HG03196 (cell line): ENCODE results near the gene FIBCD1.
"Not testable (repeated sequence)": the region's sequence is repeated elsewhere in the genome, so short reads cannot be mapped to it uniquely, and the experiment has no call there.

Experiments
- ATAC-seq: cut with Tn5 transposase; IDR thresholded peaks from one replicate; pipeline ENCODE4 v1.9.1; 2021; ENCODE audit not compliant: unreplicated experiment

FIBCD1 gene

GRCh38 chr9:130955947-130956621 is 17.0 kb upstream of the FIBCD1 start:
- no peak for ATAC-seq

- not testable (repeated sequence) for ATAC-seq
These were observed 15.9 kb upstream of the FIBCD1 start for GRCh38 chr9:130954925-130955324.

DNA sequence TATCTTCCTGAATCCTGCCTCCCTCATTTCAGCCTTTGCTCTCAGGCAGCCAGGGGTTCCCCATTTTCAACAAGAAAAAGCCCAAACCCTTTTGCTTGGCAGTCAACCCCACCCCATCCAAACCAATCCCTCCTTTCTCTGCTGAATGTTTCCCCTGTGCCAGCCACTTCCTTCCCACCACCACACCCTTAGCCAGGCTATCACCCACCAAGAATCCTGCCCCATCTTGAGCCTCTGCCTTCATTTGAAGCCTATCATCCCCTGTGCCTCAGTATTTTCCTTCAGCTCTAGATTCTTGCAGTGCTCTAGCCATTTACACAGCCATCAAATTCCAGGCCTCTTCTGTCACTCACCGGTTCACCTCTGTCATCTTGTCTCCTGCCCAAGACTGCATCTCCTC is 15.3 kb upstream of the FIBCD1 start:
- ATAC-seq, result no peak

GRCh38 chr9:130952065-130952762 is 13.2 kb upstream of the FIBCD1 start:
- no peak for ATAC-seq

GRCh38 chr9:130950039-130950311 is 10.9 kb upstream of the FIBCD1 start:
- ATAC-seq, result no peak

- no peak for ATAC-seq
These were observed 10.4 kb upstream of the FIBCD1 start for GRCh38 chr9:130949188-130950038.

GRCh38 chr9:130948266-130948665 is 9.2 kb upstream of the FIBCD1 start:
- no peak for ATAC-seq

GRCh38 chr9:130947618-130948140 is 8.6 kb upstream of the FIBCD1 start:
- no peak for ATAC-seq

DNA sequence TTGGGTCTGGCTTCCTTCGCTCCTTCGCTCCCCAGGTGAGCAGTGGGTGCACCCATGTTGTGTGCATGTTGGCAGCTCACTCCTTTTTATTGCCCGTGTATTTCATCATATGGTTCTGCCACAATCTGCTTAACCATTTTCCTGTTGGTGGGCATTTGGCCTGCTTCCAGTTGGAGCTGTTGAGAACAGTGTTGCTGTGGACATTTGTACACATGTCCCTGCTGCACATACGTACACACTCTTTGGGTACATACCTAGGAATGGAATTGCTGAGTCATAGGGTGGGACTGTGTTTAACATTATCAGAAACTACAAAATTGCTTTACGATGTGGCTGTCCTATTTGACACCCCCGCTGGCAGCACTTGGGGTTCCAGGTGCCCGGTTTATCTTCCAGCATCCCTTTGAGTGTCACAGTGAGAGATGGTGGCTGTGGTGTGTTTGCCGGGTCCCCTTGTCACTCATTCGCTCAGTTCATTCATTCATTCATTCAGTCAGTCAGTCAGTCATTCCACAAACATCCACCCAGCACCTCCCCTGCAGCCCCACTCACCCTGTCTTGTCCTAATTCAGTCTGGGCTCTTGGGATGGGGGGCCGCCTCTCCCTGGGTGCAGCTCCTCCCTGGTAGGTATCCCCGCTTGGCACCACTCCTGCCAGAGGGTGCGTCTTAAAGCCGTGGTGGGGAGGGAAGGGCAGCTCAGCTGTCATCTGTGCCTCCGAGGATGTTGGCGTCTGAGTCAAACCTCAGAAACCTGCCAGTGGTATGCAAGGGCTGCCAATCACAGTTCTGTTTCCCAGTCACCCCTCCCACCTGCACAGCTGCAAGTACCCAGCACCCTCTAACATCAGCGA is 7.9 kb upstream of the FIBCD1 start:
- ATAC-seq, result no peak

DNA sequence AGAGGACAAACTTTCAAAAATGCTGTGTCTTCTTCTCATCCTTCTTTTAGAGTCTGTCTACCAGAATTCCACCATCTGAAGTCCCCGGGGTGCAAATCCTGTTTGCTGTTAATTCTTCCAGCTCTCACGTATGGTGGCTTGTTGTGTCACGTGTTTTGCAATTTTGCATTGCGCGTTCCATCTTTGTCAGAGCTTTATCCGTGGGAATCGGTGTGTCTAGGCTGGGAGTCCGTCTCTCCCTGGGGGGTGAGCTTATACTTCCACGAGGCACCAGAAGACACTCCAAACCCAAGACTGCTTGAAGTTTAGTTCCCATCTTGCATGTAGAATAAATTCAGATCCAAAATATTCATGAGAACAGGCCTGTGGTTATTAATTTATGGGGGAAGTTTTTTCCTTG is 6.1 kb upstream of the FIBCD1 start:
- ATAC-seq, result no peak

GRCh38 chr9:130944510-130945058 is 5.5 kb upstream of the FIBCD1 start:
- ATAC-seq, result no peak

GRCh38 chr9:130943777-130944176 is 4.7 kb upstream of the FIBCD1 start:
- no peak for ATAC-seq

DNA sequence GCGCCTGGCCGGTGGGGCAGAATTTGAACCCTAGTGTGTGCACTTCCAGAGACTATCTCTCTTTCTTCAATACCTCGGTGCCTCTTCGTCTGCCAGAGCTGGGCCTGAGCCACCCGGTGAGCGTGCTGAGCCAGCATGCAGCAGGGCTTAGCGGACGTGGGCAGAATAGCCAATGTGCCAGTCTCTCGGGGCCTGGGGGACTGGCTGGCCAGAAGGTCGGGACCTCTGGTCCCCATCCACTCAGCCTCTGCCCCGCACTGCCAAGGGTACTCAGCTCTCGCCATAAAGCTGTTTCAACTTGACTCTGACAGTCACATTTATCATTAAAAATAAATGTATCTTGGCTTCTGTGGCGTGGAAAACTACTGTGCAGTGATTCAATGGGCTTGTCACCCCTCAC is 4.2 kb upstream of the FIBCD1 start:
- ATAC-seq, result no peak

DNA sequence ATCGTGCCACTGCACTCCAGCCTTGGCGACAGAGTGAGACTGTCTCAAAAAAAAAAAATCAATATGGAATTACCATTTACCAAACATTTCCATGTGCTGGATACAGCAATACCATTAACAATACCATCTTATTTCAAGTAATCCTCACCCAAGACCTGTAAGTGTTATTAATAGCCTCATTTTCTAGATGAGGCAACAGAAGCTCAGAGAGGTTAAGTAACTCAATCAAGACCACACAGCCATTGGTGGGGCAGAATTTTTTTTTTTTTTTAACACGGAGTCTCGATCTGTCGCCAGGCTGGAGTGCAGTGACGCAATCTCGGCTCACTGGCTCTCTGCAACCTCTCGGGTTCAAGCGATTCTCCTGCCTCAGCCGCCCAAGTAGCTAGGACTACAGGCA is 3.6 kb upstream of the FIBCD1 start:
- ATAC-seq, result no peak

DNA sequence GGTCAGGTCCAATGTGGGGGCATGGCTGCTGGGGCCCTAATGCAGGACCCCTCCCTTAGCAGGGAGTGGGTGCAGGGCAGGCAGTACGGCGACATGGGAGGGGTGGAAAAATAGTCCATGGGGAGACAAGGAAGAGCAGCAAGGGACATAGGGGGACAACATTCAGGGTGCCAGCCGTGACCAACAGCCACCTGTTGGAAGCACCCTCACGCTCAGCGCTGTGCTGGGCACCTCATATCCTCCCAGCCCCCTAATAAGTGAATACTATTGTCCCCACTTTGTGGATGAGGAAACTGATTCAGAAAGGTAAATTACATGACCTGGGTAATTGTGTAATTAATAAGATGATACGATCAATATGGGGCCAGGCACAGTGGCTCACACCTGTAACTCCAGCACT is 3.0 kb upstream of the FIBCD1 start:
- ATAC-seq, result no peak

- no peak for ATAC-seq
These were observed 1.9 kb upstream of the FIBCD1 start for GRCh38 chr9:130940693-130941576.

- ATAC-seq, result no peak
These were observed 1.0 kb upstream of the FIBCD1 start for GRCh38 chr9:130940027-130940549.

- no peak for ATAC-seq
These were observed 469 bp upstream of the FIBCD1 start for GRCh38 chr9:130939405-130940026.

DNA sequence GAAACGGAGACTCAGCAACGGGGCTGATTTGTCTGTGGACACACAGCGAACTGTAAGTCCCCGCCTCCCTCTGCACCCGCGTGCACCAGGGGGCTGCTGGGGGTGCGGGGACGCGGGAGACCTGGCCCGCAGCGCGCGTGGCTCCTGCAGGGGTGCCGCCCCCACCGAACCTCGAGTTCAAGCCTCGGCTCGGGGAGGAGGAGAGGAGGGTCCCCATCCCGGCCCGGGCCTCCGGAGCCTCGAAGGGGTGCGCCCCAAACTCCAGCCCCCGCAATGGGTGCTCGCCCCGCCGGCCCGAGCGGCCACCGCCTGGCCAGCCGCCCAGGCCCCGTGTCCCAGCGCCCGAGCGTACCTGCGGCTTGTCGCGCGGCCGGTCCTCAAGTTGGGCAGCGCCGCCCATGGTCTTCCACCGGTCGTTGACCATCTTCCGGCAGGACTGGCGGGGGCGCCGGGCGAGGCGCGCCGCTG is 829 bp downstream of the FIBCD1 start:
- ATAC-seq, result no peak
